Measurements from ENCODE around the gene DNAJC10.

DNAJC10 gene

DNA sequence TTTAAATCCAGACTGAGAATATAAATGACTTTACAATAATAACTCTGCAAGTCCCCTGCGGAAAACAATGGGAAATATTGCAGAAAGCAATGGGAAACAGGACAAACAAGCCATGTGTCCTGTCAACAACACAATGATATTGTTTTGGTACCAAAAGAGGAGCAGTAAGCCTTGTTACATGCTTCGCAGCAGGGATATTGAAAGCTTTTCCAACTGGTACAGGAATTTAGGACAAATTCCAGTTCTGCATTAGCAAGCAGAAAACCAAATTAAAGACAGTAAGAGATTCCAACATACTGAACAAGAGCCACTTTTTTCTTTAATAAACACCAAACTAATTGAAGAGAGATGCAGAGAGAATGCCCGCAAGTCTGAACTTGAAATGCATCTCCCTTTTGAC is 120.4 kb downstream of the DNAJC10 start:
- DNase-seq (ENCODE audit: low spot score), result no peak
